ENCODE results near the gene TBX1.

TBX1 gene

DNA sequence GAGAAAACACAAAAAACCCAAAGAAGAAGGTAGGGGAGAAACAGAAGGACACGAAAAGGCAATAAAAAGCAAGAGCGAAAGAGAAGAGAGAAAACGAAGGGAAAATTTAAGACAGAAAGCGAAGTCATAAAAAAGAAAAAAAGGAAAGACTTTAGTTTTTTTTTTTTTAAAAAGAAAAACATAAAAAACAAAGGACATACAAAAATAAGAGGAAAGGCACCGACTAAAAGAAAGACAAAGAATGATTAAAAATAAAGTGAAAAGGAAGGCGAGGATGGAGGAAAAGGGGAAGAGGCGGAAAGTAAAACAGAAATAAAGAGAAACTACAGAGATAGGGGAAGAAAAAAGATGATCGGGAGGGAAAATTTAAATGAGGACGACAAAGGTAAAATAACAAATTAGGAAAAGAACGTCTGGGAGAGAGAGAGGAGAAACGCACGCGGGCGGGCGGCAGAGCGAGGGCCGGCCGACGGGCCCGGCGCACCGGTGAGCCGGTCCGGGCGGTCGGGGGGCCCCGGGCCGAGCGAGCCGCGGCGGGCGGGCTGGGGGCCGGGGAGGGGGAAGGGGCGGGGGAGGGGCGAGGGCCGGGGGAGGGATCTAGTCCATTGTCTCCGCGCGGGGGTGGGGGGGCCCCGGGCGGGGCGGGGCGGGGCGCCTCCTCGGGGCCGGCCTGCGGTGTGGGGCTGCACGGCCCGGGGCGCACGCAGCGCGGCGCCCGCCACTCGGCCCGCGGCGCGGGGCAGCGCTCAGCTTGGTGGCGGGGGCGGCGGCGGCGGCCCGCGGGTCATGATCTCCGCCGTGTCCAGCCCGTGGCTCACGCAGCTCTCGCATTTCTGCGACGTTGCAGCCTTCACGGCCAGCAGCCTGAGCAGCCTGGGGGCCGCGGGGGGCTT, at the start of gene TBX1:
TSS of gene TBX1 (plus strand) at position 721 of the 893 bp plus-strand sequence. CDS start at position 787, 66 bp downstream.
- no peak for DNase-seq

DNA sequence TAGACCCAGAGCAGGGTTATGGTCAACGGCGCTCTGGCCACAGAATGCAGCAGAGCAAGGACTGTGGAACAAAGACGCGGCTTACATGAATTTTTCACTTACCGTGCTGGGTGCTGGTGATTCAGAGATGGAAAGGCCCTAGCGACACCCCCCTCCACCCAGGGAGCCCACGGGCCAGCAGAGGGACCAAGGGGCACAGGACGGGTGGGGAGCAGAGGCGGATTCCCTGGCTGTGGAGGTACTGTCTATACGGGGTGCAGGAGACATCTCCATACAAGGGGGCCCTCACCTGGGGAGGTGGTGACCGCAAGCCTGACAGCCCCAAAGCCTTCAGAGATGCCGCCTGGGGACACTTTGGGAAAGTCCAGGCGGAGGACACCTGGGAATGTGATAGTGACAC, 47.3 kb upstream of the TBX1 start:
- DNase-seq, result no peak

DNA sequence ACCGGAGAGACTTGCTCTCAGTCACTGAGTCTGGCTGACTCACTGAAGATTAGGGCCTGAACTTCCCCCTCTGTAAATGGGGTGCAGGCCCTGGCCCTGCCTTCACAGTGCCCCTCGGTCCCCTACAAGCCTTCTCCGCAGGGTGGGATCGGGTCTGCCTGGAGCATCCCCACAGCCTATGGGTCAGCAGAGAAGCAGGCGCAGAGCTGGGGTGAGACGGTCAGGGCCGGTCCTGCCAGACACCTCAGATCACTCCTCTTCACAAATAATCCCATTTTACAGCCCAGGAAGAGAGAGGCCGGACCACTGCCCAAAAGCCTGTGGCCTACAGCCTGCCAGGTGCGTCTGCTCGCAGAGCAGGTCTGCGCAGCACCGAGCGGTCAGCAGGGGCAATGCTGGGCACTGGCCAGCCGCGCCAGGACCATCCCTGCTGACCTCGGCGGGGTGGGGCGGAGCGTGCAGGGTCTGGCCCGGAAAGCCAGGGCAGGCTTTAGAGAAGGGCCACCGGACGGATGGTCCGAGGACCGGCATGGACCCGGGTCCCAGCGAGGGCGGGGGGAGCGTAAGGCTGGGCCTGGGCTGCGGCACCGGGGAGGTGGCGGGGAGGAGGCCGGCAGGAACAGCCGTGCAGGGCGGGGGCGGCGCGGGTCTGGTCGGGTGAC, 46.8 kb upstream of the TBX1 start:
- DNase-seq, result no peak

DNA sequence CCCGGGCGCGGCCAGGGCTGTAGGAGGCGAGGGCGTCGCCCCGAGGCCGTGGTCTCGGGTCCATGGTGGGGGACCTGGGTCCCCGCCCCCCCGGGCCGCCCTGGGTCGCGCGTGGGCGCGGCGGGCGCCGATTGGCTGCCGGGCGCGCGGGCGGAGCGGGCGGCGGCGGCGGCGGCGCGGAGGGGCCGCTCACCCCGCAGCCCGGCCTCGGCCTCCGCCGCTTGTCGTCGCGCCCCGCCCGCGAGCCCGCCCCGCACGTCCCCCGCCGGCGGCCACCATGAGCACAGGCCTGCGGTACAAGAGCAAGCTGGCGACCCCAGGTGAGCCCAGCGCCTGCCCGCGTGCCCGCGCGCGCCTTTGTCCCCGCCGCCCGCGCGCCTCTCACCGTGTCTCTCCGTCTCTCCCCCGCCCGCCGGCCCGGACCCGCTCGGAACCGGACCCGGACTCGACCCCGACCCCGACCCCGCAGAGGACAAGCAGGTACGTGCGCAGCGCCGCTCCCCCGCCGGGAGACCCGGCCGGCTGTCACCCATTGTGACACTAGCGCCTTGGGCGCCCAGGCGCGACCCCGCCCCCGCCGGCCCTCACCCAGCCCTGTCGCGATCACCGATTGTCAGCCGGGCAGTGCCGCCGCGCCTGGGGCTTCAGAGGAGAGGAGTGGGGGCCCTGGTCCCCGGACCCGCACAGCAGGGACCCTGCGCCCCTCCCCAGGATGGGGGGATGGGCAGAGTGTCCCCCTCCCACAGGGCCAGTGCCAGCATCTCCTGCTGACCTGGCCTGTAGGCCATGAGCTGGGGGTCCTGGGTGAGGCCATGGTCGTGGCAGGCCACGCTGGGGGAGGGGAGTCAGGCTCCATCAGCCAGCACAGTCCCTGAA, 46.0 kb upstream of the TBX1 start, which contains the start of gene SEPTIN5:
TSS of gene SEPTIN5 (plus strand) at position 192 of the 876 bp plus-strand sequence. CDS start at position 278, 86 bp downstream.
- DNase-seq, result no peak

DNA sequence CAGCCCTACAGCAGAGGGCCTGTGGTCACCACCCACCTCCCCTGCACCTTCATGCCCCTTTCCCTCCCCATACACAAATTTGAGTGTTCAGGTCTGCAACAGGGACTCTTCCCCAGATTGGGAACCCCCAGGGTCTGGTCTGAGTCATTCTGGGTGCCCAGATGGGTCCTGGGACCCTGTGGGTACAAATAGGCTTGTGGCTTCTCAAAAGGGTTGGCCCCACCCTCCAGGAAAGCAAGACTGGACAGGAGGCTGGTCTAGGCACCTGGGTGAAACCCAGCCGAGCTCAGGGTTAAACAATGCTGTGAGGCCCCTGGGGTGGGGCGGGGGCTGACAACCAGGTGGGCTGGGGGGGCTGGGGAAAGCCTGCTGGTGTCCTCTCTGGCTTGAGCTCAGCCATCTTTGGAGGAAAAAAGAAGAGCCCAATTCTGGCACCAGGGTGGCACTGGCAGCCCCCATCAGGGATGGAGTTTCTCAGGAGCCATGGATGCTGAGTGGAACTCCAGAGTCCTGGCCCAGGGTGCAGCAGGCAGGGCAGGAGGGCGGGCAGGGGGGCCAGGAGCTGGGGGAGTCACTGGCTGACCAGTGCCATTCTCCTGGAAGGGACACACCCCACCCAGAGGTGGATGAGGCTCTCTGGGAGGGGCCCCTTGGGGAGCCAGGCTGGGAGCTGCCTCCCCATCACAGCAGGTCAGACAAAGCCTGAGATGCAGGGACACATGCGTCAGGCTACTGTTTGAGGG, 45.2 kb upstream of the TBX1 start:
- DNase-seq, result no peak

DNA sequence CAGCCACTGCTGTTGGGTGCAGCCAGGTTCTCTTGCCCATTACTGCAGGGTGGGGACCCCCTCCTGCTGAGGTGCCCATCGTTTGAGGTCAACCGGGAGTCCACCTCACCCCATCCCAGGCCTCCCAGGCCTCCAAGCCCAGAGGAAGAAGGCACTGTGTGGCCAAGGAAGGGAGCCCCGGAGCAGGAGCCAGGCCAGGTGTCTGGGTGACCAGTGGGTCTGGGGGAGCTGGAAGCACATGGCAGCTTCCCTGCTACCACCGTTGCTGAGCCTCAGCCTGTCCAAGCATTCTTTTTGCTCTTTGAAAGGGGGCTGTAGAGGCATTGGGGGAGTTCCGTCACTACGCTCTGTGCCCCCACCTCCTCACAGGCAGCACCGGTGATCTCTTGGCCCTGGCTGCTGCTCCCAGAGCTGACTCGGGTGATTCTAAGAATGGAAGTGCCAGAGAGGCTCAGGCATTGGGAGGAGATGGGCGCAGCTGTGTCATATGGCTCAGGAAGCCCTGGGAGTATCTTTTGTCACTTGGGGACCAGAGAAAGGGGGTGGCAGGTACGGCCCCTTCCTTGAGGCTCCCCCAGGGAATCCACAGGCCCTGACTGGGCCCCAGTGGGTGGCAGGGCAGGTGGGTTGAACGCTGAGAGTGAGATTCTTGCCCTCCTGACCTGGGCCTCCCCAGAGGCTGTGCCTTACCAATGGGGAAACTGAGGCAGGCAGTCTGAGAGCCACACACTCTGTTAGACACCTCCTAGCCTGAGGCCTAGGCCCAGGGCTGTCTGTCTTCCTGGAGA, 44.3 kb upstream of the TBX1 start:
- DNase-seq, result no peak

DNA sequence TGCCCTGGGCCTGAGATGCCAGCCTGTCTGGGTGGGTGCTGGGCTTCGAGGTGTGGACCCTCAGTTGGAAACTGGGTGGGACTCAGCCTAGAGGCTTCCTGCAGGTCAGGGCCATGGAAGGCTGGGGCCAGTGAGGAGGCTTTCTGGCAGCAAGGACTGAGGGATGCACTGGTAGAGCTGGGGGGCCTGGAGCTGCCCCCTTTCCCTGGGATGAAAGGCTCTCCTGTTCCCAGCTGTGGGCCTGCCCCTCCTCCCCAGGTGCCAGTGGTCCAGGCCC, 43.8 kb upstream of the TBX1 start:
- no peak for DNase-seq

DNA sequence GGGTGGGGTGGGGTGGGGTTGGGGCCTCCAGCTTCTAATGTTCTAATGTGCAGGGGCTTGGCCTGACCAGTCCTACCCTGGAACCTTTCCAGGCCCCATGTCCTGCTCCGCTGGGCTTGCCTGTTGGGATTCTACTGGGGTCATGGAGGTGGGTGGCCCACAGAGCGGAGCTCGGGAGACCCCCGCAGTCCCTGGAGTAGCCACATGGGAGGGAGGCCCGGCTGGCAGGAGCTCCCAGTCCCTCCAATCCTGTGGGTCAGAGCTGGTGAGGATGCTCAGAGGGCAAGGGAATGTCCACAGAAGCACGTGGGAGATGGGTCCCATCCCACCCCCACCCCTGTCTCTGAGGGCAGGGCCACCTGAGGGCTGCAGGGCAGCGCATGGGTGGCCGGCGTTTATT, 43.4 kb upstream of the TBX1 start:
- no peak for DNase-seq

DNA sequence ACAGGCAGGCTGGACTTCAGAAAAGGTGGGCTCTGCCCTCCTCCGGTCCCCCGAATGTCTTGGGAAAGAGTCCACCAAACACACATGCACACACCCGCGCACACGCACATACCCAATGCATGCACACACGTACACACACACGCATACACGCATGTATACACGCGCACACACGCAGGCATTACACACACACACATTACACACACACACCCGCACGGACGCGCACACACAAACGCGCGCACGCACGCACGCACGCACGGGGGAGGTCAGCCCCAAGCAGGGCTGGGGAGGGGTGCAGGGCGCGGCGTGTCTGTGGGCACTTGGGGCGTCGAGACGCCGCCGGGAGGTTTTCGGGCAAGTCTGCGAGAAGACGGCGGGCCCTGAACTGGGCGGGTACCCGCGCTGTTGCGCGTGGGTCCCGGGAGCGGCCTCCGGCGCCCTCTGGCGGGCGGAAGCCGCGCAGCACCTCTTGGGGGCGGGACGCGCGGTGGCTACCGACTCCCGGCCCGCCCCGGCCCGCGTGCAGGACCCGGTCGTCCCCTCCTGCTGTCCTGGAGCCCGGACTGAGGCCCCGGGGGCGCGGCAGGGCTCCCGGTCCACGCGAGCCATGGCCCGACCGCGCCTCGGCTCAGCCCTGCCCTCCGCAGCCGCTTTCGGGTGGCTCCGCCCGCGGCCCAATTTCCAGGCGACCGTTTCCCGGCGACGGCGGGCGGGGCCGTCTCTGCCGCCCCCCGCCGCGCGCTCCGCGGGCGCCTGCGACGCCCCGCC, 42.7 kb upstream of the TBX1 start:
- peak in 1 of 2 experiments; percentile 33 for DNase-seq

DNA sequence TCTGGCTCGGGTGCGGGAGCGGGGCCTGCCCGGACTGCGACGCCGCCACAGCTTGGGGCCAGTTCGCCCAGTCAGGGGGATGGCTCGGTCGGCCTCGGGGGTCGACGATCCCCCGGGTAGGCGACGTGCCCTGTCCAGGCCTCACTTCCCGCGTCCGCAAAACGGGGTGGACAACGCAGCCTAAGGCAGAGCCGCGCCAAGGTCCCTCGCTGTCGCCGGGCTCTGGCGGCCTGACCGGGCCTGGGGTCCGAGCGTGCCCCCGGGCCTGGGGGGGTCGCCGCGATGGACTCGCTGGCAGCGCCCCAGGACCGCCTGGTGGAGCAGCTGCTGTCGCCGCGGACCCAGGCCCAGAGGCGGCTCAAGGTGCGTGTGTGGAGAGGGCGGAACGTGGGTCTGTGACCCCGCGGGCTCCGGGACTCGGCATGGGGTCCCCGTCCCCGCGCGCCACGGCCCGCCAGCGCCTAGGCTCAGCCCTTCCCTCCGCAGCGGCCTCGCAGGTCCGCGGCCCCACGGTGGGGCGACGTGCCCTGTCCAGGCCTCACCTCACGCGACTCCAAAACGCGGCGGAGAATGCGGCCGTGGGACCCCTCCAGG, 42.0 kb upstream of the TBX1 start:
- no peak for DNase-seq

DNA sequence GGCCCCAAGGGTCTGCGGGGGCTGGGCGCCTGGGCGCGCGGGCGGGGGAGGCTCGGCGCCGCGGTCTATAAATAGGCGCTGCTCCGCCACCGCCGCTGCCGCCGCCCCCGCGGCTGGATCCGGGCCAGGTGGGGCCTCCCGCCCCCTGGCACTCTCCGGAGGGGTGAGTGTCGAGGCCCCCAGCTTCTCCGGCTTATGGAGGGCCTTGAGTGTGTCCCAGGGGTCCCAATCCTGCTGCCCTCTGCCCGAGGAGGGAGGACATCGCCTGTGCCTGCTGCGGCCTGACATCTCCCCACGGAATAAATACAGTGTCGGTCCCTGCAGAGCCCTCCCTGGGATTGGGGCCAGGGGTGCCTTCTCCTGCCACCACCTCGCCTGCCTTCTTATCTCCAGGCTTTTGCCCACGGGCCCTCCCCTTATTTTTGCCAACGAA, 41.5 kb upstream of the TBX1 start:
- no peak for DNase-seq

DNA sequence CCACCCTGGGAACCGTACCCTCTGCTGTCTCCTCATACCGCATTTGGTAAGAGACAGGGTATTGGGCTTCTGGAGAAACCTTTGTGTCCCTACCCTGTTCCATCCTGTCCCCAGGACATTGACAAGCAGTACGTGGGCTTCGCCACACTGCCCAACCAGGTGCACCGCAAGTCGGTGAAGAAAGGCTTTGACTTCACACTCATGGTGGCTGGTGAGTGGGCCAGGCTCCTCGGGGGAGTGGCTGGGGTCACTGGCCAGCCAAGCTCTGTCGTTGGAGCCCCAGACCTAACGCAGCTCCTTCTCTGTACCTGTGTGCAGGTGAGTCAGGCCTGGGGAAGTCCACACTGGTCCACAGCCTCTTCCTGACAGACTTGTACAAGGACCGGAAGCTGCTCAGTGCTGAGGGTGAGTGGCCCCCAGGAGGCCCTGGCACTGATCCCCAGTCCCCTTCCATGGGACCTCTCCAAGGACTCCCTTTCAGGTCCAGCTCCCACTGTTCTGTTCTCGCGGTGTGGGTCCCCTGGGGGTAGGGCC, 41.0 kb upstream of the TBX1 start:
- DNase-seq, result no peak

DNA sequence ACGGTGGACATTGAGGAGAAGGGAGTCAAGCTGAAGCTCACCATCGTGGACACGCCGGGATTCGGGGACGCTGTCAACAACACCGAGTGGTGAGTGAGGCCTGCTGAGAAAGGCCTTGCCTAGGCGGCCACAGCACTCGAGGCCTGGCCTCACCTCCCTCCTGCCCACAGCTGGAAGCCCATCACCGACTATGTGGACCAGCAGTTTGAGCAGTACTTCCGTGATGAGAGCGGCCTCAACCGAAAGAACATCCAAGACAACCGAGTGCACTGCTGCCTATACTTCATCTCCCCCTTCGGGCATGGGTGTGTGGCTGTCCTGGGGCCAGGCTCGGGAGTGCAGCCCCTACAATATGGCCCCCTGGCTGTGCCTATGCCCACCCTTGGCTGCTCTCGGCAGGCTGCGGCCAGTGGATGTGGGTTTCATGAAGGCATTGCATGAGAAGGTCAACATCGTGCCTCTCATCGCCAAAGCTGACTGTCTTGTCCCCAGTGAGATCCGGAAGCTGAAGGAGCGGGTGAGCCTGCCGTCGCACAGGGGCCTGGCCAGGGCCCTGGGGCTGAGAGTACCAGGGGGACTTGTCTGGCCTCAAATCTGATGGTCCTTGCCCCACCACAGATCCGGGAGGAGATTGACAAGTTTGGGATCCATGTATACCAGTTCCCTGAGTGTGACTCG, 40.3 kb upstream of the TBX1 start:
- DNase-seq, result no peak

DNA sequence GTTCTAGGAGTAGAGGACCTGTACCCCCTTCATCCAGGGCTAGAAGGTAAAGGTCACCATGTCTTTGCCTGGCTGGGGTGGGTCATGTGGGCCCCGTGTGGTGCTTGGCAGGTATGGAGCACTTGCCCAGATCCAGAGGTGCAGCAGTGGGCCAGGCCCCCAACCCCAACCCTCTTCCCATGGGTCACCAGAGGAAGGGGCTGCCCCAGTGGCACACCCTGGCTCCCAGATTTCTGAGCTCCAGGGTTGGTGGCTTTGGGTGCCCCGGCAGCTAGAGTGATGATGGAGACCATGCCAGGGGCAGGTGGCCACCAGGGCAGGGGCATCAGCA, 39.6 kb upstream of the TBX1 start:
- DNase-seq, result no peak

DNA sequence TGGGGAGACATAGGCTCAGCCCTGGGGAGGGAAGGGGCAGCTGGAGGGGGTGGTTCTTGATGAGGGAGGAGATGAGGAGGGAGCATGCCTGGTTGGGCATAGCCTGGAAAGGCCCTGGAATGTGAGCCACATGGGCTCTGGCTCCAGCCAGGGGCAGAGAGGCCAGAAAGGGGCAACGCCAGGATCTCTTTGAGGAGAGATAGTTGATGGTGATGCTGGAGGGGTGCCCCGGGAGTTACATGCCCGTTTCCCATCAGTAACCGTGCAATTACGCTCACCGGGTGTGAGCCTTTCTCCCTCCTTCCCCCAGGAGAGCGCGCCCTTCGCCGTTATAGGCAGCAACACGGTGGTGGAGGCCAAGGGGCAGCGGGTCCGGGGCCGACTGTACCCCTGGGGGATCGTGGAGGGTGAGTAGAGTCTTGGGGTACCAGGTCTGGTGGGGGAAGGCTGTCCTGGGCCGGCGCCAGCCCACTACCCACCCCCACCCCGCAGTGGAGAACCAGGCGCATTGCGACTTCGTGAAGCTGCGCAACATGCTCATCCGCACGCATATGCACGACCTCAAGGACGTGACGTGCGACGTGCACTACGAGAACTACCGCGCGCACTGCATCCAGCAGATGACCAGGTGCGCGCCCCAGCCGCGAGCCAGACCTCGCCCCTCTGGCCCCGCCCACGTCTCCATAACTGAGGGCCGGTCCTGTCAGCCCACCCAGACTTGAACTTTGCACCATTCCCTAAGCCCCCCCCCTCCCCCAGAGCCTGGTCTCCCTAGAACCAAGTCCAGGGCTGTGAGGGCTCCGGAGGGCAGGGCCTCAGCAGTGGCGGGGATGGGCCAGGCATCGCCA, 39.0 kb upstream of the TBX1 start:
- no peak for DNase-seq

DNA sequence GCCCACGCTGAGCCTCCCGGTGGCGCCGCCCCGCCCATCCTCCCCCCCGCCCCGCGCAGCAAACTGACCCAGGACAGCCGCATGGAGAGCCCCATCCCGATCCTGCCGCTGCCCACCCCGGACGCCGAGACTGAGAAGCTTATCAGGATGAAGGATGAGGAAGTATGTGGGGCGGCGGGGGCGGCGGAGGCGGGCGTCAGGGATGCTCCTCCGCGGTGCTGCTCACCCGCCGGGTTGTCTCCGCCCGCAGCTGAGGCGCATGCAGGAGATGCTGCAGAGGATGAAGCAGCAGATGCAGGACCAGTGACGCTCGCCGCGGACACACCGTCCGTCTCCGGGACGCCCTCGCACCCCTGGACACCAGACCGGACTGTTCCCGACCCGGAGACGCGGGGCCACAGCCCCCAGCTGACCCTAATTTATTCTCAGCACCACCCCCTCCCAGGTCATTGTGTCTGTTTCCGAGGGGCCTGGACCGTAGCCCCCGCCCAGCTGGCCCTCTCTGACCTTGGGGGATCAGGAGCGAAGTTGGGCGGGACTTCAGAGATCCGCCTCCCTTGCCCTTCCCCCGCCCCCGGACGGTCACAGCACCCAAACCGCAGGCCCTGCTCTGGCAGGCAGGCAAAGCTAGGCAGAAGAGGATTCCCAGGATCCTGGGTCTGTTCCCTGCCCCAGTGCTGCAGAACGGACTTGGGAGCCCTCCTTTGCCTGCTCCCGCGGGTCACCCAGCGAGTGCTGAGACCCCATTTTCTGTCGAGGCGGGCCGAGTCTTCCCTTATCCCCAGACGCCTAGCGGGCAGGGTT, 38.2 kb upstream of the TBX1 start:
- DNase-seq, result no peak

DNA sequence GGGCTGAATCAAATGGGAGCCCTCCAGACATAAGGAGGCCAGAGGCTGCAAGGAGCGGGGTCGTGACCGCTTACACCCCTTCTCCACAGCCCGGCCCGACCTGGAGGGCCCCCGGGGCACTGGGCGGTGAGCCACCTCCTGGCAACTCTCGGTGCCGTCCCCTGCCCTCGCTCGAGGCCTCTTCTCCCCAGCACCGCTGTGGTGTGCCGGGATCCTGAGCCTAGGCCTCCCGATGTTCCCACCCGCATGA, 37.7 kb upstream of the TBX1 start:
- no peak for DNase-seq

DNA sequence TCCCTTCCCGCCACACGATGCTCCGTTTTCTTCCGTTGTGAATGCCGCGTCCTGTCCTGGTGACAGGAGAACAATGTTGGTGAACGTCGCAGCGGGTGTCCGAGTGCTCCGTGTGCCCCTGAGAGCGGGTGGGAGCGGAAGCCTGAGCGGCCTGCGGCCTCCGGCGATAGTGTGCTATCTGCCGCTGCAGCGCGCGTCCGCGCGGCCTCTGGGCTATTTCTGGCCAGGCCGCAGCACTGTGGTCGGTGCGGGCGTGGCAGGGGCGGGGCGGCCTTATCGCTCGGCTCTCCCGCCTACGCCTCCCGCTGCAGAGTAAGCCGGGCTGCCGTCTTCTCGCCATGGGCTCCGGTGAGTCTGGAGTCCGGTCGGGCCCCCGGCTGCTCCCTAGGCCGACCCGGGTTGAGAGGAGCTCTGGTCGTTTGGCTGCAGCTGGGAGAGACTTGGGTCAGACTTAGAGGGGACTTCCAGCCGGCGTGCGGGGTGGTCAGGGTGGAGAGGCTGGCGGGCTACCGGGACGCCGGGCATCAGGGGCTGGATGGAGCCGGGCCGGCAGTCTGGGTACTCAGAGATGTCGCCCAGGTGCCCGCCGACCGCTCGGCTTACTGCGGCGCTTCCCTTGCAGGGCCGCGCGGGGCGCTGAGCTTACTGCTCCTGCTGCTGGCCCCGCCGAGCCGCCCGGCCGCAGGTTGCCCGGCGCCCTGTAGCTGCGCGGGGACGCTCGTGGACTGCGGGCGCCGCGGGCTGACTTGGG, 37.2 kb upstream of the TBX1 start, which contains the start of gene GP1BB:
TSS of gene GP1BB (plus strand) at position 308 of the 751 bp plus-strand sequence. CDS start at position 339, 31 bp downstream.
- no peak for DNase-seq
